WTC11 (cell line): Measurements from ENCODE around the gene PLSCR4. TPM values are rescaled to one million over a fixed set of nuclear protein-coding genes. Genes with fewer than 3 reads are reported as not detected.

ENCODE experiments used
- ATAC-seq: fragments of 200-7000 bp; cut with Tn5 transposase; 2 replicates; pipeline ENCODE4 v1.10.0; 2021; ENCODE audit warnings: mild to moderate bottlenecking, moderate library complexity
- CTCF ChIA-PET: fragments of 300-600 bp; sonication (Branson Sonifier 250); formaldehyde crosslinking; loops from one replicate; lab custom pipeline; 2021; ENCODE audit warnings: antibody characterized with exemption; lab: Charles Lee
- POLR2A ChIA-PET: fragments of 350-600 bp; sonication (Branson Sonifier 250); formaldehyde crosslinking; loops from one replicate; lab custom pipeline; 2021; ENCODE audit warnings: antibody characterized with exemption; lab: Charles Lee
- DNase-seq: peaks from one replicate; pipeline ENCODE4 v3.0.0; 2021; ENCODE audit warnings: low spot score
- H3K27ac Mint-ChIP-seq: 2 replicates; pipeline ENCODE4 v1.8.0; 2021; ENCODE audit warnings: mixed read lengths
- H3K27me3 Mint-ChIP-seq: 2 replicates; pipeline ENCODE4 v1.8.0; 2021; ENCODE audit warnings: low read depth, mild to moderate bottlenecking, moderate library complexity, mixed read lengths
- H3K36me3 Mint-ChIP-seq: 2 replicates; pipeline ENCODE4 v1.8.0; 2021; ENCODE audit warnings: mixed read lengths
- H3K4me1 Mint-ChIP-seq: 2 replicates; pipeline ENCODE4 v1.8.0; 2022; ENCODE audit warnings: mixed read lengths
- H3K4me3 Mint-ChIP-seq: 2 replicates; pipeline ENCODE4 v1.8.0; 2021; ENCODE audit warnings: mild to moderate bottlenecking, moderate library complexity, mixed read lengths
- H3K9me3 Mint-ChIP-seq: 2 replicates; pipeline ENCODE4 v1.8.0; 2021; ENCODE audit warnings: mixed read lengths
- ELF4 ChIP-seq: sonication (generic); formaldehyde crosslinking; IDR thresholded peaks from 2 replicates; pipeline ENCODE4 v1.8.1; 2022; ENCODE audit warnings: low read depth, mild to moderate bottlenecking, moderate library complexity, missing genetic modification reagents
- ERG ChIP-seq: fragments of 250-450 bp; sonication (Bioruptor Pico); IDR thresholded peaks from 2 replicates; pipeline ENCODE4 v1.8.0; 2021; ENCODE audit warnings: mild to moderate bottlenecking
- FOXJ3 ChIP-seq: sonication (generic); formaldehyde crosslinking; IDR thresholded peaks from 2 replicates; pipeline ENCODE4 v1.9.0; 2021; ENCODE audit warnings: missing genetic modification reagents, mild to moderate bottlenecking, borderline replicate concordance
- IRF1 ChIP-seq: sonication (generic); formaldehyde crosslinking; IDR thresholded peaks from 2 replicates; pipeline ENCODE4 v1.8.0; 2023; ENCODE audit warnings: missing genetic modification reagents
- KAT7 ChIP-seq: sonication (generic); formaldehyde crosslinking; IDR thresholded peaks from 2 replicates; pipeline ENCODE4 v1.8.1; 2023; ENCODE audit warnings: missing genetic modification reagents, mild to moderate bottlenecking, borderline replicate concordance
- MAX ChIP-seq: sonication (generic); formaldehyde crosslinking; IDR thresholded peaks from 2 replicates; pipeline ENCODE4 v1.8.0; 2022; ENCODE audit warnings: mild to moderate bottlenecking, missing genetic modification reagents
- NFE2L1 ChIP-seq: sonication (generic); formaldehyde crosslinking; IDR thresholded peaks from 2 replicates; pipeline ENCODE4 v1.8.1; 2023; ENCODE audit warnings: missing genetic modification reagents
- NR3C1 ChIP-seq: sonication (generic); formaldehyde crosslinking; conservative IDR thresholded peaks from 2 replicates; pipeline ENCODE4 v1.8.1; 2023; ENCODE audit warnings: low read depth, mild to moderate bottlenecking, missing genetic modification reagents
- RORB ChIP-seq: fragments of 250-450 bp; sonication (Bioruptor Pico); IDR thresholded peaks from 2 replicates; pipeline ENCODE4 v1.9.0; 2021; ENCODE audit warnings: mild to moderate bottlenecking
- TP53 ChIP-seq: sonication (generic); formaldehyde crosslinking; IDR thresholded peaks from 2 replicates; pipeline ENCODE4 v1.8.1; 2023; ENCODE audit warnings: mild to moderate bottlenecking, missing genetic modification reagents
- ZNF121 ChIP-seq: sonication (generic); formaldehyde crosslinking; IDR thresholded peaks from 2 replicates; pipeline ENCODE4 v1.8.0; 2023; ENCODE audit warnings: missing genetic modification reagents
- ZNF232 ChIP-seq: sonication (generic); formaldehyde crosslinking; IDR thresholded peaks from 2 replicates; pipeline ENCODE4 v1.8.0; 2022; ENCODE audit warnings: mild to moderate bottlenecking, missing genetic modification reagents
- ZNF317 ChIP-seq: sonication (generic); formaldehyde crosslinking; IDR thresholded peaks from 2 replicates; pipeline ENCODE4 v1.8.1; 2023; ENCODE audit warnings: low read depth, mild to moderate bottlenecking, moderate library complexity, missing genetic modification reagents, borderline replicate concordance
- ZNF425 ChIP-seq: fragments of 250-450 bp; sonication (Bioruptor Pico); conservative IDR thresholded peaks from 2 replicates; pipeline ENCODE4 v1.9.0; 2021; ENCODE audit warnings: mild to moderate bottlenecking
- ZNF532 ChIP-seq: fragments of 250-450 bp; sonication (Bioruptor Pico); IDR thresholded peaks from 2 replicates; pipeline ENCODE4 v1.9.0; 2021; ENCODE audit warnings: mild to moderate bottlenecking, borderline replicate concordance
- ZNF671 ChIP-seq: fragments of 250-450 bp; sonication (Bioruptor Pico); IDR thresholded peaks from 2 replicates; pipeline ENCODE4 v1.8.0; 2021; ENCODE audit warnings: mild to moderate bottlenecking
- ZSCAN18 ChIP-seq: fragments of 250-450 bp; sonication (Bioruptor Pico); IDR thresholded peaks from 2 replicates; pipeline ENCODE4 v2.1.2; 2022; ENCODE audit warnings: mild to moderate bottlenecking, moderate library complexity
- total RNA-seq: library from RNA; stranded (reverse); gene quantifications from 3 replicates; pipeline ENCODE4 v1.2.3, GENCODE V29; 2021
- TF ChIP-seq, protein P1 (sequence below): sonication (generic); formaldehyde crosslinking; IDR thresholded peaks from 2 replicates; pipeline ENCODE4 v1.8.0; 2022; ENCODE audit warnings: mild to moderate bottlenecking, missing genetic modification reagents
- TF ChIP-seq, protein P2 (sequence below): sonication (generic); formaldehyde crosslinking; IDR thresholded peaks from 2 replicates; pipeline ENCODE4 v1.8.1; 2023; ENCODE audit warnings: mild to moderate bottlenecking, missing genetic modification reagents

Gene PLSCR4
- total RNA-seq, 1 experiment from 2014 or later, result 3.5 TPM

GRCh38 chr3:146247911-146248310 is 3.0 kb downstream of the PLSCR4 start (continued):
- TF ChIP-seq ZNF532, result no peak

DNA sequence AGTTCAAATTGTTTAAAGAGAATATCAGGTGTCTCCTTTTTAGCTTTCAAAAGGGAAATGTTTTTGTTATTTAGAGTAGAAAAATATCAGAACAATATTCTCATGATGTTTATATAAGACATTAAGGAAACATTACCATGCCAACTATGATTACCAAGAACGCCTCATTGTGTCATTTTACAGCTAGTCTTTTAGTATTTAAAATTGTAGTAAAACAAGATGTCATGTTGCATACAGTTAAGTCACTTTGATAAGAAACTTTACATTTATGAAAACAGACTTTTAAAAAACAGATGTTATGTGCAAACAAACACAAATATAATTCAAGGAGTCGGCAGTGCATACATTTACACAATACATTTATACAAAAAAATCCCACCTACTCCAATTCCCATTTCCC is 4.4 kb downstream of the PLSCR4 start:
- Mint-ChIP-seq H3K4me1 (0 out of 2 replicates have a peak, but pooled peaks cover 4% of the 10 kb centered on the region), H3K36me3 (peaks cover 7% of the 10 kb centered on the region), H3K9me3 (peaks cover 12% of the 10 kb centered on the region), H3K27ac (no peak overlapping the region), H3K27me3 (peaks cover 8% of the 10 kb centered on the region), H3K4me3 (no peak overlapping the region)
- DNase-seq, result no peak
- ATAC-seq, result no peak
- no peak for TF ChIP-seq ZNF232 (CRISPR knock-in tag)
- CTCF ChIA-PET, result no interaction called here
- POLR2A ChIA-PET, result no interaction called here

- DNase-seq (no peak), ATAC-seq (no peak)
- CTCF ChIA-PET, result no interaction called here
- H3K4me3 Mint-ChIP-seq, result no peak overlapping the region
- H3K4me1 Mint-ChIP-seq, result no peaks in the 10 kb centered on the region
- H3K27me3 Mint-ChIP-seq, result no peaks in the 10 kb centered on the region
- H3K9me3 Mint-ChIP-seq, result peaks cover 28% of the 10 kb centered on the region
- no peak for TF ChIP-seq ZNF317 (CRISPR knock-in tag)
- no peak for TF ChIP-seq ELF4
- TF ChIP-seq, protein P1, sequence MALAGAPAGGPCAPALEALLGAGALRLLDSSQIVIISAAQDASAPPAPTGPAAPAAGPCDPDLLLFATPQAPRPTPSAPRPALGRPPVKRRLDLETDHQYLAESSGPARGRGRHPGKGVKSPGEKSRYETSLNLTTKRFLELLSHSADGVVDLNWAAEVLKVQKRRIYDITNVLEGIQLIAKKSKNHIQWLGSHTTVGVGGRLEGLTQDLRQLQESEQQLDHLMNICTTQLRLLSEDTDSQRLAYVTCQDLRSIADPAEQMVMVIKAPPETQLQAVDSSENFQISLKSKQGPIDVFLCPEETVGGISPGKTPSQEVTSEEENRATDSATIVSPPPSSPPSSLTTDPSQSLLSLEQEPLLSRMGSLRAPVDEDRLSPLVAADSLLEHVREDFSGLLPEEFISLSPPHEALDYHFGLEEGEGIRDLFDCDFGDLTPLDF (CRISPR knock-in tag), result no peak
- TF ChIP-seq, protein P2, sequence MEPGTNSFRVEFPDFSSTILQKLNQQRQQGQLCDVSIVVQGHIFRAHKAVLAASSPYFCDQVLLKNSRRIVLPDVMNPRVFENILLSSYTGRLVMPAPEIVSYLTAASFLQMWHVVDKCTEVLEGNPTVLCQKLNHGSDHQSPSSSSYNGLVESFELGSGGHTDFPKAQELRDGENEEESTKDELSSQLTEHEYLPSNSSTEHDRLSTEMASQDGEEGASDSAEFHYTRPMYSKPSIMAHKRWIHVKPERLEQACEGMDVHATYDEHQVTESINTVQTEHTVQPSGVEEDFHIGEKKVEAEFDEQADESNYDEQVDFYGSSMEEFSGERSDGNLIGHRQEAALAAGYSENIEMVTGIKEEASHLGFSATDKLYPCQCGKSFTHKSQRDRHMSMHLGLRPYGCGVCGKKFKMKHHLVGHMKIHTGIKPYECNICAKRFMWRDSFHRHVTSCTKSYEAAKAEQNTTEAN (CRISPR knock-in tag), result no peak
- no peak for TF ChIP-seq ERG (CRISPR knock-in tag)
- no peak for TF ChIP-seq MAX
- no peak for TF ChIP-seq RORB
- TF ChIP-seq TP53 (CRISPR knock-in tag), result no peak
- no peak for TF ChIP-seq ZNF121
- no peak for TF ChIP-seq IRF1 (CRISPR knock-in tag)
- TF ChIP-seq FOXJ3, result no peak
- no peak for TF ChIP-seq NFE2L1
- TF ChIP-seq KAT7, result no peak
- TF ChIP-seq ZSCAN18 (CRISPR knock-in tag), result no peak
- no peak for TF ChIP-seq ZNF425 (CRISPR knock-in tag)
- TF ChIP-seq ZNF671 (CRISPR knock-in tag), result no peak
- TF ChIP-seq NR3C1 (CRISPR knock-in tag), result no peak
- POLR2A ChIA-PET, result no interaction called here
- H3K27ac Mint-ChIP-seq, result no peak overlapping the region
- peaks cover 10% of the 10 kb centered on the region for H3K36me3 Mint-ChIP-seq
Observed at GRCh38 chr3:146243559-146243958, 7.3 kb downstream of the PLSCR4 start.
